SKM-1 (cell line): ENCODE data around the gene TOP2A.
"Not testable (repeated sequence)": the region's sequence is repeated elsewhere in the genome, so short reads cannot be mapped to it uniquely, and the experiment has no call there.

Experiments used
- DNase-seq: peaks from one replicate; lab custom pipeline; 2025; ENCODE audit not compliant: unreplicated experiment; lab: John Stamatoyannopoulos, UW

Gene TOP2A

GRCh38 chr17:40376541-40376940, 41.2 kb downstream of the TOP2A start:
- not testable (repeated sequence) for DNase-seq

GRCh38 chr17:40375786-40376185, 41.9 kb downstream of the TOP2A start:
- not testable (repeated sequence) for DNase-seq

DNA sequence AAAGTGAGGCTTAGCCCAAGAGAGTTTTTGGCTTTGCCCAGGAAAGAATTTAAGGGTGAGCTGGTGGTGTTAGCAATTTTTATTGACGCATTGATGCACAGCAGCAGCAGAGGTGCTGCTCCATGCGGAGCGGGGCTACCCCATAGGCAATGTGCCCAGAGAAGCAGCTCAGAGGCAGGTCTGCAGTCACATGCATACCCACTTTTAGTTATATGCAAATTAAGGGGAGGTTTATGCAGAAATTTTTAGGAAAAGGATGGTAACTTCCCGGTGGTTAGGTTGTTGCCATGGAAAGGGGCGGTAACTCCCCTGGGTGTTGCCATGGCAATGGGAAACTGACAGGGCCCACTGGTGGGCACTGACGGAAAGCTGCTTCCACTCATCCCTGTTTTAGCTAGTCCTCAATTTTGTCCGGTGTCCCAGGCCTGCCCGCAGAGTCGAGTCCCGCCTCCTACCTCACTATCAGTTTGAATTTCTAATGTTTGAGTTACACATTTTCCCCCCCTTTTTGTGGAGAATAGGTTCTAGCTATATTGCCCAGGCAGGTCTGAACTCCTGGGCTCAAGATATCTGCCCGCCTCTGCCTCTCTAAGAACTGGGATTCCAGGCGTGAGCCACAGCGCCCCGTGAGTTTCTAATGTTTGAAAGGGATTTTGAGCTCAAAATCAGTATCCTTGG, 42.7 kb downstream of the TOP2A start:
- DNase-seq, result no peak

- DNase-seq, result no peak
These were observed 43.7 kb downstream of the TOP2A start for GRCh38 chr17:40373999-40374398.

GRCh38 chr17:40373324-40373723, 44.4 kb downstream of the TOP2A start:
- DNase-seq, result no peak

- not testable (repeated sequence) for DNase-seq
These were observed 45.1 kb downstream of the TOP2A start for GRCh38 chr17:40372644-40373043.

- no peak for DNase-seq
These were observed 45.7 kb downstream of the TOP2A start for GRCh38 chr17:40372031-40372430.

DNA sequence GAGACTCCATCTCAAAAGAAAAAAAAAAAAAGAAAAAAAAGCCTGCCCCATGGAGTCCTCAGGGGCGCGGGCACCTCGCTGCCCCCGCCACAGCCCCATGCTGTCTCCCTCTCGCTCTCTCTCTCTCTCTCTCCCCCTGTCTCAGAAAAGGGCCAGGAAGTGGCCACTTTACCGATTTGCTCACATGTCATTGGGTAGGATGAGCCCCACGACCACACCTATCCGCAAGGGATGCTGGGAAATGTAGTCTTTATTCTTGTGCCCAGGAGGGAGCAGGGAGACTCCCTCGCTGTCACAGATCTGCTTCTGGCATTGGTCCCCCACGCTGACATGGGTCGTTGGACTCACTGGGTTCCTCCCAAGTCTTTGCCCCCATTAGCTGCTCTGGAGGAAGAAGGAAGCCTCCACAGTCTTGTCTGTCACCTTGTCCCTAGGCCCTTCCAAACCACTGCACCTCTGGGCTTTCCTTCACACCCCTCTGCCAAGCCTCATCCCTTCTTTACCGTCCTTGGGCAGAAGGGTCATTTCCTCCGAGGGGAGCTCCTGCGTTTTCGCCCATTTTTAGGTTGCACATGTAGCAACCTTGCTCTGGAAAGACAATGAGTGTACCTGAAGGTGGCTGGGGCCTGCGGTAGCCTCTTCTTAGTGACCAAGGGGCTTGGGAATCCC, 46.3 kb downstream of the TOP2A start:
- DNase-seq, result no peak

DNA sequence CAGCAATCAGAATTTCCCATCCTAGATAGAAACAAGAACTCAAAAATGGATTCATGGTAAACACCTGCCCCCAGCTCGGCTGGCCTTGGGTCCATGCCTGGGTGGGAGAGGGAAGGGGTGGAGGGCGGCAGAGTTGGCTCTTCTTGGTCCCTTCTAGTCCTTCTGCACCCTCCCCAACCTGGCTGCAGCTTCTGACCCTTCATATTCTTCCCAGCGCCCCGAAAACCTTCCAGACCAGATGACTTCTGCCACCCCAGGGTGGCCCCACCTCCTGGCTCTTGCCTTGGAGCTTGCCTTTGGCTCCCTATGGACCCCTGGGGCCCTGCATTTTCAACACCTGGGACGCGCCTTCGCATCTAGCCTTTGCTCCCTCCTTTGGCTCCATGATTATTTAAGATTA, 47.8 kb downstream of the TOP2A start:
- no peak for DNase-seq

- DNase-seq, result not testable (repeated sequence)
These were observed 50.0 kb downstream of the TOP2A start for GRCh38 chr17:40367728-40368127.

GRCh38 chr17:40366861-40367518, 50.7 kb downstream of the TOP2A start:
- no peak for DNase-seq

DNA sequence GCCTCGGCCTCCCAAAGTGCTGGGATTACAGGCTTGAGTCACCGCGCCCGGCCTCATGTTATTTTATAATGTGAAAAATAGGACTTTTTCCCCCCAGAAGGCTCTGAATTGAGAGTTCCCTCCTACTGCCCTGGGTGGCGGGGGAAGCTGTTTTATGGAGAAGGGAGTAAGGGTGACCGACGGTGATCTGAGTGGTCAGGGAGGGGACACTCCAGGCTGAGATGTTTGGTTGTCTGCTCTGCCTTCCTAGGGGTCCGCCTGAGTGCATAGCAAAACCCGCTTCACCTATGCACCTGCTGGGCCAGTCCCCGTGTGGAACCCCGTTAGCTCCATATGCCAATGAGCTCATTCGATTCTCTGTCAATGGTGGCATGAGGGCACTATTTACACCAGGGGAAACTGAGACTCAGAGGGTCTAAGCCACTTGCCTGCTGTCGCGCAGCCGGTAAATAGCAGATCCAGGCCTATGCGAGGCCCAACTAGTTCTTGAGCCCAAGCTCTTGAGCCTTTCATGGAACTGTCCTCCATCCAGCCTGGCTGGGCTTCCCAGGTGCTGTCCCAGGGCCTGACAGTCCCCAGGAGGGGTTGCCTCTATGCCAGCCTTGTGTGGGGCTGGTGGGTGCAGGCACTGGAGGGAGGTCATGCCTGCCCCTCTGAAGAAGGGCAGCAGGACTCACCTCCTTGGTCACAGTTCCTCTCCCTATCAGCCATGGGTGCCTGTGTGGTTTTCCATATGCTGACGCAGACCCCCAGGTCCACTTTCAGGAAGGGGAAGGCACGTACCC, 51.4 kb downstream of the TOP2A start:
- DNase-seq, result no peak

DNA sequence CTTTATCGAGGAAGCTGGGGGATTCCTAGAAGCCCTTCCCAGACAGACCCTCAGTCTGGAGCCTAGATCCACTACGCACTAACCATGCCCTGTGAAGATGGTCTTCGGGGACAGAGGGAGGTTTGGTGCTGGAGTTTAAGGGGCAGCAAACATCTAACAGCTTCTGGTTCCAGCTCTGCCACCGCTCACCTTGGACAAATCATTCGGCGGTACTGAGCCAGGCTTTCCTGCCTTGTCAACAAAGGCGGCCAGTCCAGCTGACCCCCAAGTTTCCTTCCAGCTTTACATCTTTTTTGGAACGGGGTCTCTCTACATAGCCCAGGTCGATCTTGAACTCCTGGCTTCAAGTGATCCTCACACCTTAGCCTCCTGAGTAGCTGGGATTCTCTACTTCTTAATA, 52.8 kb downstream of the TOP2A start:
- no peak for DNase-seq

- DNase-seq, result no peak
These were observed 53.4 kb downstream of the TOP2A start, which contains the start of gene GJD3 for GRCh38 chr17:40364121-40364861. Gene GJD3 (minus strand): TSS chr17:40364737. CDS start chr17:40363815, 922 bp downstream.

GRCh38 chr17:40363111-40363827, 54.4 kb downstream of the TOP2A start:
- no peak for DNase-seq

DNA sequence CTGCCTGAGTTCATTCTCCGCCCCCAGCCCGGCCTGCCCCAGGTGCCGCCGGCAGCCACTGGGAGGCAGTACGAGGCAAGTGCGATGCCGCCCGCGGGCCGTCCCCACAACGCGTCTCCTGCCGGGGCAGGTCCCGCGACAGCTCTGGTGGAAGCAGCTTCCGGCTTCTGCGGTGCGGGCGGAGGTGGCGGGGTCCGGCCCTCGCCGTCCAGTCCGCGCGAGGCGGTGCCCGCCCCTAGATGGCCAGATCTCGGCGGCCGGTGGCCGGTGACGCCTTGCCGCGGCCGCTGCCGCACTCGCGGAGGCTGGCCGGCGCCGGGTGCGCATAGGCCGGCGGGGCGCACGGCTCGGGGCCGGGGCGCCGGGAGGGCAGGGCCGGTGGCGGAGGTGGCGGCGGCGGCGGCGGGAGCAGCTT, 55.0 kb downstream of the TOP2A start:
- peak; percentile 88 for DNase-seq

DNA sequence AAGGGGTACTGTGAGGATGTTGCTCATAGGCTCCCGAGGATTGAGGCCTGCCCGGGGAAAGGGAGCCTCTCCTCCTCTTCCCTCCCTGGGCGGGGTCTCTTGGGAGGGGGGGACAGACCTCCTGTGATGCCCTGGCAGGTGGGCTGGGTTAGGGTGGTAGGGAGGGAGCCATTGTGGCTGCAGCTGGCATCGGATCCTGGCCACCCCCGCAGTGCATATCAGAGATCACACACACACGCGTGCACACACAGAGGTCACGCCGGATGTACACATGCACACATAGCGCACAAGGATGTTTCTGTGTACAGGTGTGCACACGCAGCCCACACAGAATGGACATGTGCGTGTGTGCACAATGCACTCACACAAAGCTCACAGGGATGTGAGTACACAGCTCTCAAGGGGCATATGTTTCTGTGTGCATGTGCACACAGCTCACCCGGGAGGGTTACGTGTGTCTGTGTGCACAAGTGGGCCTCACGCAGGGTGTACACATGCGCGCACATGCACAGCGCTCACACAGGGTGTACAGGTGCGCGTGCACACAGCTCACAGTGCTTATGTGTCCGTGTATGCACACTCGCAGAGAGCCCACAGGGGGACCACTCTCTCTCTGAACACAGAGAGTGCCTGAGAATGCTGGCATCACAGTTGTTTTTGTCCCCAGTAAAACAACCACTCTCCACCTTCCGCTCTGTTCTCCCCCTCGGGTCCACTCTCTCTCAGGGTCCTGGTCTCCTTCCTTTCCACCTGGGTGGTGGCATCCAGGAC, 55.6 kb downstream of the TOP2A start:
- no peak for DNase-seq

GRCh38 chr17:40361063-40361924, 56.4 kb downstream of the TOP2A start:
- DNase-seq, result no peak
